H1 (cell line): ENCODE measurements around the gene LRRK1.

ENCODE experiments used
- ATF3 ChIP-seq: IDR thresholded peaks from 2 replicates; pipeline ENCODE4 v1.6.1; 2011; ENCODE audit warnings: low read depth, mild to moderate bottlenecking, low read length; ENCODE audit not compliant: insufficient read depth
- BCL11A ChIP-seq, 2 experiments: IDR thresholded peaks; one replicate each; pipeline ENCODE4 v1.6.1; 2011; ENCODE audit warnings: low read depth in 2 of 2, low read length in 2 of 2, mild to moderate bottlenecking in 2 of 2
- CHD2 ChIP-seq: IDR thresholded peaks from 2 replicates; pipeline ENCODE4 v1.6.1; 2012; ENCODE audit warnings: low read length, improper control_type of control experiment
- CREB1 ChIP-seq: IDR thresholded peaks from 2 replicates; pipeline ENCODE4 v1.6.1; 2012; ENCODE audit warnings: inconsistent platforms
- CTCF ChIP-seq, 3 experiments: IDR thresholded peaks; 1 replicate in 2 of 3; 2 replicates in 1 of 3; pipeline versions ENCODE4 v1.5.1 to v1.6.1; 2011; ENCODE audit warnings: low read length in 3 of 3, mild to moderate bottlenecking in 3 of 3, inconsistent platforms in 2 of 3, low read depth in 1 of 3, moderate library complexity in 1 of 3; ENCODE audit not compliant: insufficient read depth in 1 of 3; ENCODE audit errors: control extremely low read depth in 1 of 3
- MAX ChIP-seq: IDR thresholded peaks from 2 replicates; pipeline ENCODE4 v1.6.1; 2012; ENCODE audit warnings: inconsistent platforms
- POLR2A ChIP-seq, 2 experiments: IDR thresholded peaks; 1 replicate in 1 of 2; 2 replicates in 1 of 2; pipeline ENCODE4 v1.6.1; 2011; ENCODE audit warnings: low read depth in 2 of 2, low read length in 2 of 2, mild to moderate bottlenecking in 2 of 2; ENCODE audit errors: control extremely low read depth in 1 of 2
- POLR2AphosphoS5 ChIP-seq: IDR thresholded peaks from 2 replicates; pipeline ENCODE4 v1.6.1; 2011; ENCODE audit warnings: low read depth, low read length
- RAD21 ChIP-seq, 2 experiments: IDR thresholded peaks in 1 of 2; conservative IDR thresholded peaks in 1 of 2; 2 replicates each; pipeline ENCODE4 v1.6.1; 2011; ENCODE audit warnings: low read depth in 2 of 2, low read length in 2 of 2, improper control_type of control experiment in 1 of 2, inconsistent platforms in 1 of 2, mild to moderate bottlenecking in 1 of 2, moderate library complexity in 1 of 2
- RBBP5 ChIP-seq: IDR thresholded peaks from 2 replicates; pipeline ENCODE4 v1.7.1; 2012; ENCODE audit warnings: low read depth, mild to moderate bottlenecking, inconsistent platforms, low read length, moderate library complexity, borderline replicate concordance
- SP1 ChIP-seq: IDR thresholded peaks from 2 replicates; pipeline ENCODE4 v1.6.1; 2011; ENCODE audit warnings: low read depth, low read length
- TAF1 ChIP-seq: IDR thresholded peaks from 2 replicates; pipeline ENCODE4 v1.6.1; 2011; ENCODE audit warnings: mild to moderate bottlenecking, low read depth, low read length

- TF ChIP-seq CTCF (IDR thresholded peaks at IDR 0.05; ENCODE audit: control extremely low read depth in 1 of 3, insufficient read depth in 1 of 3, low read depth in 1 of 3, low read length in 3 of 3): no peak
- TF ChIP-seq BCL11A (IDR thresholded peaks at IDR 0.05; ENCODE audit: low read depth in 2 of 2, low read length in 2 of 2): no peak
- TF ChIP-seq SP1: no peak
- no peak for TF ChIP-seq TAF1
- TF ChIP-seq CHD2: no peak
- no peak for TF ChIP-seq POLR2AphosphoS5
- TF ChIP-seq RBBP5: no peak
- TF ChIP-seq ATF3: no peak
- TF ChIP-seq POLR2A (IDR thresholded peaks at IDR 0.05; ENCODE audit: control extremely low read depth in 1 of 2, low read depth in 2 of 2, low read length in 2 of 2): no peak
- TF ChIP-seq RAD21 (IDR thresholded peaks at IDR 0.05 in 1 of 2, conservative IDR thresholded peaks at IDR 0.05 in 1 of 2; ENCODE audit: low read depth in 2 of 2, low read length in 2 of 2): no peak
- TF ChIP-seq CREB1: no peak
- no peak for TF ChIP-seq MAX
These were observed 164.3 kb downstream of the LRRK1 start for GRCh38 chr15:101083336-101084045.
